ENCODE results near the gene CD58. TPM values are rescaled to one million over a fixed set of nuclear protein-coding genes. Genes with fewer than 3 reads are reported as not detected.
A peak's percentile ranks its signal among the peaks of the same experiment; 100 is the strongest.

Gene CD58
- total RNA-seq, 3 donors from 2014 or later: 19.3 to 31.9 (median 31.0) TPM

DNA sequence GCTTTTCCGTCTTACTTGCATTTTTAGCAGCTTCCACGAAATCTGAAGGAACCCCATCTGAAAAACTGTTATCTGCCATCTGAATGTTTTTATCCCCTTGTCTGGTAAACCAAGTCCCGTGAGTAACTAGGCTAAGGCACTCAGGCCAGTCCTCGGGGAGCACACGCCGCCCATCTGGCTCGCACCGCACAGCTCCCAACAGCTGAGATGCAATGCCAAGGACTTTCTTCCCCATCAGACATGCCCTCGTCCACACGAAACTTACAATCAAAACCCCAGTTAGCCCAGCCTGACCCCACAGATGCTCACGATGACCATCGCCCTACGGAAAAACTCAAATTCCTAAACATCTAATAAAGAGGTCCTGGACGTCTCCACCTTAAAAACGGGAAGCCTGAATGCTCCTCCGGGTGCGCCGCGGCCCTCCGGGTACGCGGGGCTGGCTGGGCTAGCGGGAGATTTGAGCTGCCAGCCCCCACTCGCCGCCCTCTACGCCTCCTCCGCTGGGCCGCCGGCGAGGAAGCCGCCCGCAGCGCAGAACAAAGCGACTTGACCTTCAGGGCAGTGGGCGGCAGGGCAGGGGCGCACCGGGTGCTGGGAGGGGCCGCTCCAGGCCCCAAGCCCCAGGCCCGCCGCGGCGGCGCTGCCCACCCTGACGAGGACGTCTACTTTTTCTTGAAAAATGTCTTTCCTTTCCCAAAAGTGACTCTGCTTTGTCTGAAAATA lies 36.6 kb downstream of the CD58 start:
- ATAC-seq: no peak
- Histone ChIP-seq H3K4me1 (ENCODE audit: low read depth) (no peaks in the 10 kb centered on the region), H3K9me3 (no peaks in the 10 kb centered on the region), H3K4me3 (no peak overlapping the region), H3K36me3 (ENCODE audit: low read depth) (no peaks in the 10 kb centered on the region)
- peak in 1 of 3 donors; percentile 37 for DNase-seq
- TF ChIP-seq, protein P1, sequence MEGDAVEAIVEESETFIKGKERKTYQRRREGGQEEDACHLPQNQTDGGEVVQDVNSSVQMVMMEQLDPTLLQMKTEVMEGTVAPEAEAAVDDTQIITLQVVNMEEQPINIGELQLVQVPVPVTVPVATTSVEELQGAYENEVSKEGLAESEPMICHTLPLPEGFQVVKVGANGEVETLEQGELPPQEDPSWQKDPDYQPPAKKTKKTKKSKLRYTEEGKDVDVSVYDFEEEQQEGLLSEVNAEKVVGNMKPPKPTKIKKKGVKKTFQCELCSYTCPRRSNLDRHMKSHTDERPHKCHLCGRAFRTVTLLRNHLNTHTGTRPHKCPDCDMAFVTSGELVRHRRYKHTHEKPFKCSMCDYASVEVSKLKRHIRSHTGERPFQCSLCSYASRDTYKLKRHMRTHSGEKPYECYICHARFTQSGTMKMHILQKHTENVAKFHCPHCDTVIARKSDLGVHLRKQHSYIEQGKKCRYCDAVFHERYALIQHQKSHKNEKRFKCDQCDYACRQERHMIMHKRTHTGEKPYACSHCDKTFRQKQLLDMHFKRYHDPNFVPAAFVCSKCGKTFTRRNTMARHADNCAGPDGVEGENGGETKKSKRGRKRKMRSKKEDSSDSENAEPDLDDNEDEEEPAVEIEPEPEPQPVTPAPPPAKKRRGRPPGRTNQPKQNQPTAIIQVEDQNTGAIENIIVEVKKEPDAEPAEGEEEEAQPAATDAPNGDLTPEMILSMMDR (IDR thresholded peaks at IDR 0.05): no peak
- intact Hi-C loops (cut with DNase I, micrococcal nuclease): no loop called here

DNA sequence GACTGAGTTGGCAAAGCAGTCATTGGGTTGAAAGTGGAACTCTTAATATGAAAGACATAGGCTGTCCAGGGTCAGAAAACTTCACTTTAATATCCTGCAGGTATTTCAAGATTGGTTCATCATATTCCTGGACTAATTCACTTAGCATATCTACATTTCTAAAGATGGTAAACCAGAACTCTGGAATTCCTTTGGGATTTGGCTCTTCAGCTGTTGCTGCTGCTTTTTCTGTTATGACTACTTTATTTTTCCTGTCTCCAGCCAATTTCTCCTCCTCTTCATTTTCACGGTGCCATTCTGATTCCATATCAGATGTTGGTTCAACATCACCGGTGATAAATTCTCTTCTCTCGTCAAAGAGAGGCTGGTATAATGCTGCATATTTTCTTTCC lies 37.4 kb downstream of the CD58 start:
- intact Hi-C loops (cut with DNase I, micrococcal nuclease): no loop called here
- no peaks in the 10 kb centered on the region for H3K9me3 ChIP-seq
- H3K36me3 ChIP-seq (ENCODE audit: low read depth): no peaks in the 10 kb centered on the region
- H3K4me1 ChIP-seq (ENCODE audit: low read depth): no peaks in the 10 kb centered on the region
- no peak for ATAC-seq
- H3K4me3 ChIP-seq: no peak overlapping the region
- TF ChIP-seq, protein P1 (IDR thresholded peaks at IDR 0.05): no peak
- DNase-seq: no peak

DNA sequence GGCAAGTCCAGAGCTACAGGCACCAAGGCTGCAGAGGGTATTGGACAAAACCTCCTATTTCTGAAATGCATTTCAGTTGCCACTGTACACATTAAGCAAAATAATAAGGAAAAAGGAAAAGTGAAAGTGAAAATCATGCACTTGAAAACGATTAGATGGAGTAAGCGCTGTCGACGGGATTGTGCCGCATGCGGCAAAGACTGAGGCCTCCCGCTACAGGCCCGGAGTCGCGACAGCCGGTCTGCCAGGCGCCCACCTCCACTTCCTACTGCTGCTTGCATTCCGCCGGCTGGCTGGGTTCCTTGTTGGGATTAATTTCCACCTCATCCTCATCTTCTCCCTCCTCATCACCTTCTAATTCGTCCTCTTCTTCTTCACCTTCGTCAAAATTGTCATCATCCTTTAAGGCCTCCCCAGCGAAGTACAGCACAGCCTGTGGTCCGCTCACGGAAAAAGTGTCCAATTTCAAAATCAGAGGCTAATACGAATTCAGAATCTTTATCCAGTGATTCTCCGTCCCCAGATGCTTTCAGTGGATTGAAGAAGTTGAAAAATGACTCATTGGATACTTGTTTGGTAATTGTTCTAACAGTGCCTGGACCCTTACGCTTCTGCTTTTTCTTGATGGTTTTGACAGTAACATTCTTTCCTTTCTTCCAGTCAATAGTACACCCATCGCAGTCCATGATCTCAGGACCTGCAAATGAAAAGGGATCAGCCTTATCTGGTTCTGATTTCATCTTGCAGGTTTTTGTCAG lies 38.0 kb downstream of the CD58 start:
- no peak overlapping the region for H3K4me3 ChIP-seq
- ATAC-seq (no peak), DNase-seq (peak in 1 of 3 donors; percentile 43)
- intact Hi-C loops (cut with DNase I, micrococcal nuclease): no loop called here
- TF ChIP-seq, protein P1 (IDR thresholded peaks at IDR 0.05): no peak
- no peaks in the 10 kb centered on the region for H3K9me3 ChIP-seq
- H3K4me1 ChIP-seq (ENCODE audit: low read depth): no peaks in the 10 kb centered on the region
- H3K36me3 ChIP-seq (ENCODE audit: low read depth): no peaks in the 10 kb centered on the region

DNA sequence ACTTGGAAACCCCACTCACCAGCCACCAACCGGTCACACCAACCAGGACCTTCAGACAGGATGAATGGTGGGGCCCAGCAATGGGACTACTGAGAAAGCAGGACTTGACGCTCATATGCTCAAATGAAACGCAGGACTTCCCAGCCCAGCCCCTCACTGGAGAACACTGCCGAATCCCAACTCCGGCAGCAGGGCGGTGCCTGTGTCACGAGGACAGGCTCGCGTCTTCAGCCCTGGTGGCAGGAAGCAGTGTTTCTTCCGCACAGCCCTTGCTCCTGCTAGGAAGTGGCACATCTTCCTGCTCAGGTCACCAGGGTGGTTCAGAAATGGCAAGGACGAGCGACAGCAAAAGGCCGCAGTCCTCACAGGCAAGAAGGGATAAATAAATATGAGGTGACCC lies 38.9 kb downstream of the CD58 start:
- H3K9me3 ChIP-seq: no peaks in the 10 kb centered on the region
- no peak overlapping the region for H3K4me3 ChIP-seq
- peak in 1 of 3 donors; percentile 38 for DNase-seq
- H3K4me1 ChIP-seq (ENCODE audit: low read depth): no peaks in the 10 kb centered on the region
- intact Hi-C loops (cut with DNase I, micrococcal nuclease): no loop called here
- TF ChIP-seq, protein P1 (IDR thresholded peaks at IDR 0.05): no peak
- no peaks in the 10 kb centered on the region for H3K36me3 ChIP-seq (ENCODE audit: low read depth)
- no peak for ATAC-seq

DNA sequence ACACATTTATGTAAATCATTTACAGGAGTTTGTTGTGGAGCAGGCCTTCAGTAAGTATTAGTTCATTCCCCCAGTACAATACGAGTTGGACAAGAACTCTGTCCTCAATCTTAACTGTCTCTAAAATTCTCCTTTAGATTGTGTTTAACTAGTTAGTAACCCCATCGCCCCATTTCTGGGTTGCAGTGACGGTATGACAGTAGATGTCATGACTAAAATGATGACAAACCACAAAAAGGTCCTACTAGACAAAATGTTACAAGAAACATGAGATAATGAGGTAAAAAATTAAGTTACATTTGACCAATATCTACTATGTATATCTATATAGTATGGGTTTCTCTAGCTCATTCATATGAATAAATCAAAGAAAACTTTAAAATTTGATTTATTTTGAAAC lies 41.1 kb downstream of the CD58 start:
- TF ChIP-seq, protein P1 (IDR thresholded peaks at IDR 0.05): no peak
- DNase-seq: no peak
- H3K36me3 ChIP-seq (ENCODE audit: low read depth): no peaks in the 10 kb centered on the region
- intact Hi-C loops (cut with DNase I, micrococcal nuclease): no loop called here
- H3K9me3 ChIP-seq: no peaks in the 10 kb centered on the region
- ATAC-seq: no peak
- no peaks in the 10 kb centered on the region for H3K4me1 ChIP-seq (ENCODE audit: low read depth)
- H3K4me3 ChIP-seq: no peak overlapping the region
